Tibial nerve (tissue), 4 donors: ENCODE results near the gene COPG2.
"Not testable (repeated sequence)": the region's sequence is repeated elsewhere in the genome, so short reads cannot be mapped to it uniquely, and the experiment has no call there.

Source experiments
- EP300 ChIP-seq, 2 donors: sonication (generic); formaldehyde crosslinking; IDR thresholded peaks; one replicate each; pipeline ENCODE4 v1.6.1; 2017; ENCODE audit warnings: antibody characterized with exemption in 2 of 2, mild to moderate bottlenecking in 1 of 2
- POLR2A ChIP-seq, 2 donors: fragments of 450-650 bp; IDR thresholded peaks; one replicate each; pipeline ENCODE4 v1.6.1; 2017; ENCODE audit warnings: antibody characterized with exemption in 2 of 2, mild to moderate bottlenecking in 2 of 2, moderate library complexity in 2 of 2
- TF ChIP-seq, protein P1 (sequence below), 5 experiments: fragments of 200-600 bp in 3 of 5; fragments of 450-650 bp in 2 of 5; sonication (generic) in 3 of 5; IDR thresholded peaks; one replicate each; pipeline ENCODE4 v1.5.1; 2016 to 2019; ENCODE audit warnings: antibody characterized with exemption in 5 of 5, mild to moderate bottlenecking in 3 of 5, moderate library complexity in 2 of 5

DNA sequence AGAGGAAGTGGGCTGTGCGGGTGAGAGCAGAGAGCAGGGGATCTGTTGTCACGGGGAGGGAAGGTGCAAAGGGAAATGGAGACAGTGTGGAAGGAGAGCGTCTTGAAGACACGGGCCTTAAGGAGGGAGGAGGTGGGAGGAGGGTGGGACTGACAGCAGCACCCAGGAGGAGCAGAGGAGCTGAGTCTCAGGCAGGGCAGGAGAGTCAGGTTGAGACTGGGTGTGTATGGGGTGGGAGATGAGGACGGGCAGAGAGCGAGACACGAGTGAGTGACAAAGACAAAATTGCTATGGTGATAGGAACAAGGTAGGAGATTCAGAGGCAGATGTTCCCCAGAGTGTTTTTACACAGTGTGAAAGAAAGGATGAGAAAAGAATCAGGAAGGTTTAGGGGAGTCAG, 127.3 kb downstream of the COPG2 start:
- TF ChIP-seq POLR2A, EP300 (IDR thresholded peaks at IDR 0.05): not testable (repeated sequence)
- TF ChIP-seq, protein P1, sequence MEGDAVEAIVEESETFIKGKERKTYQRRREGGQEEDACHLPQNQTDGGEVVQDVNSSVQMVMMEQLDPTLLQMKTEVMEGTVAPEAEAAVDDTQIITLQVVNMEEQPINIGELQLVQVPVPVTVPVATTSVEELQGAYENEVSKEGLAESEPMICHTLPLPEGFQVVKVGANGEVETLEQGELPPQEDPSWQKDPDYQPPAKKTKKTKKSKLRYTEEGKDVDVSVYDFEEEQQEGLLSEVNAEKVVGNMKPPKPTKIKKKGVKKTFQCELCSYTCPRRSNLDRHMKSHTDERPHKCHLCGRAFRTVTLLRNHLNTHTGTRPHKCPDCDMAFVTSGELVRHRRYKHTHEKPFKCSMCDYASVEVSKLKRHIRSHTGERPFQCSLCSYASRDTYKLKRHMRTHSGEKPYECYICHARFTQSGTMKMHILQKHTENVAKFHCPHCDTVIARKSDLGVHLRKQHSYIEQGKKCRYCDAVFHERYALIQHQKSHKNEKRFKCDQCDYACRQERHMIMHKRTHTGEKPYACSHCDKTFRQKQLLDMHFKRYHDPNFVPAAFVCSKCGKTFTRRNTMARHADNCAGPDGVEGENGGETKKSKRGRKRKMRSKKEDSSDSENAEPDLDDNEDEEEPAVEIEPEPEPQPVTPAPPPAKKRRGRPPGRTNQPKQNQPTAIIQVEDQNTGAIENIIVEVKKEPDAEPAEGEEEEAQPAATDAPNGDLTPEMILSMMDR (IDR thresholded peaks at IDR 0.05) = not testable (repeated sequence)
